ENCODE measurements around the gene MYO7A.

Gene MYO7A

DNA sequence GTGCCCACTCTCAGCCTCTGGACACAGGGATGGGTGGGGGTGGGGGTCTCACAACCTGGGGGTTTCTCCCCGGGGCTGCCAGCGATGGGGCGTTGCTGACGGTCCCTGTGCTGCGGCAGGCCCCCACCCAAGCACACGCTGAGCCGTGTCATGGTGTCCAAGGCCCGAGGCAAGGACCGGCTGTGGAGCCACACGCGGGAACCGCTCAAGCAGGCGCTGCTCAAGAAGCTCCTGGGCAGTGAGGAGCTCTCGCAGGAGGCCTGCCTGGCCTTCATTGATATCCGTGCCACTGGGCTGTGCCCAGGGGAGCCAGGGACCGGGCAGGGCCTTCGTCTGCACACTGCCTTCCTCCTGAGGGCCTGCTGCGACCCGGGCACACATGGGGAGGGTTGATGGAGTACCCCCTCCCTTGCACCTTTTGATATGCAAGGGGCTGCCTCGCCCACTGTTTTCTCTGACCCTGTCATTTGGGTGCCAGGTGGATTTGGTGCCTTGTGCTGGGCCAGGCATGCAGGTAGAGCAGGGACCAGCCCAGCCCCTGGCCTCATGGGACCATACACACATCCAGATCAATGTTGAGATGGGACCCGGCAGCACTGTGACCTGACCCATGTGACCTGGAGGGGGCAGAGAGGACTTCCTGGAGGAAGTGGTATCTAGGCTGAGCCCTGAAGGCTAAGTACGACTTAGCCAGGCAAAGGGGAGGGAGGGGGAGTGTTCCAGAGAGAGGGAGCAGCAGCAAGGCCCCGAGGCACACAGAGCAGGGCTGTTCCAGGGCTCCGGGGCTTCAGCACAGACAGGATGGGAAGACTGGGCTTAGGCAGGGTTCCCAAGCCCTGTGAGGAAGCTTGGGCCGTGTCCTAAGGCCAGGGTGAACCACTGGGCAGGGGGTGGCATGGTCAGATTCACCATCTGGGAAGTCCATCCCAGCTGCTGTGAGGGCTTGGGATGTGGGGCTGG, 75.2 kb downstream of the MYO7A start:
- no peak for FAIRE-seq

- no peak for FAIRE-seq
Measured at GRCh38 chr11:77203901-77204753, 76.1 kb downstream of the MYO7A start.

GRCh38 chr11:77204754-77205466, 76.9 kb downstream of the MYO7A start:
- FAIRE-seq: no peak

- no peak for FAIRE-seq
Measured at GRCh38 chr11:77205467-77206263, 77.6 kb downstream of the MYO7A start.

GRCh38 chr11:77206264-77207018, 78.4 kb downstream of the MYO7A start:
- FAIRE-seq: no peak

- FAIRE-seq: no peak
Measured at GRCh38 chr11:77207019-77207485, 79.0 kb downstream of the MYO7A start.

DNA sequence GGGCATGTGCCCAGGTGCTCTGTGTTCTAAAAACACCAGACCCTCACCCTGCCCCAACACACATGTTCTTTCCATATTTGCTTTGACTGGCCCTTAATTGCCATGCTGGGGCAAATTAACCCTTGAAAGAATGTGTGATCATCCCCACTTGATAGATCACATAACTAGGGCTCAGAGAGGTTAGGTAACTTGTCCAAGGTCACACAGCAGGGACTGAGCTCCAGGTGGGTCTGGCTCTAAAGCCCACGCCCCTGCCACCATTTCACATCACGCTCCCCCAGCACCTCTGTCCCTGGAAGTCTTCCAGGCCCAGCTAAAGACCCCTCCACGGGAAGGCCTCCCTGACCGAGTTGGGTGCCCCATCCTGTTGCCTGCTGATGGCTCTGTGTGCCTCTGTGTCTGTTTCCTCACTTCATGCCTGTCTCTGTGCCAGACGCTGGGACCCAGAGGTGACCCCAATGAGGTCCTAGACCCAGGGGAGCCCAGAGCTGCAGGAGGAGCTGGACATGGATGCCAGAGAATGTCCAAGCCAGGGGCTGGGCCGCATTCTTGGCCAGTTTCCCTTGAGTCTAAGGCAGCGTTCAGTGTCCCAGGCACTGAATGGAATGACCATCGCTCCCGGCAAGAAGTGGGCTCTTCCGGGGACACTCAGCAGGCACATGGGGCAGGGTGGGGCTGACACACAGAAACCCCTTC, 79.7 kb downstream of the MYO7A start:
- FAIRE-seq: no peak

DNA sequence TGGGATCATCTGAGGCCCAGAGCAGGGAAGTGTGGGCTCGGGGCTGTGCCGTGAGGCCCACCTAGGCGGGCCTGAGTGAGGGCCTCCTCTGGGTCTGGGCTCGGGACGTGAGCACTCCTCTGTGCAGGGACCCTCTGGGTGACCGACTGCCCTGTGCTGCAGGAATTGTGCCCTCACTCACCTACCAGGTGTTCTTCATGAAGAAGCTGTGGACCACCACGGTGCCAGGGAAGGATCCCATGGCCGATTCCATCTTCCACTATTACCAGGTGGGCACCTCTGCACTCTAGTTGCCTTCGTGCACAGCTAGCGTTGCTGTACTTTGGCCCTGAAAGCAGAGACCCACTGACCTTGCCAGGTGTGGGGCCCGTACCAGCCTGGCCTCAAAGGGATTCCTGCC, 80.5 kb downstream of the MYO7A start:
- no peak for FAIRE-seq

DNA sequence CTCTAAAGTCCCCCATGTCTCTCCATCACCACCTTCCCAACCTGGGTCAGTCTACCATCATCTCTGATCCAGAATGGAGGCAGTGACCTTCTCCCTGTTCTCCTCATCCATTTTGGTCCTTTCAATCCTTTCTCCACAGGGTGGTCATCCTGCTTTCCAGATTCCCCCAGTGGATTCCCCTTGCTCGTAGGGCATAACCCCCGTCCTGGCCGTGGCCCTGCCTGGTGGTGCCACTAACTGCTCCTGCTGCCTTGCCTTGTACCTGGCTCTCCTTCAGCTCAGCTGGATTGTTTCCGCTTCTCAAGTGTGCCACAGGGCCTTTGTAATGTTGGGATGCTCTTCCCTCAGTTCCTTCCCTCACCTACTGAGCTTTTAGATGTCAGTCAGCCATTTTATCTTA, 81.6 kb downstream of the MYO7A start:
- no peak for FAIRE-seq

- FAIRE-seq: no peak
Measured at GRCh38 chr11:77211040-77211451, 83.0 kb downstream of the MYO7A start.

DNA sequence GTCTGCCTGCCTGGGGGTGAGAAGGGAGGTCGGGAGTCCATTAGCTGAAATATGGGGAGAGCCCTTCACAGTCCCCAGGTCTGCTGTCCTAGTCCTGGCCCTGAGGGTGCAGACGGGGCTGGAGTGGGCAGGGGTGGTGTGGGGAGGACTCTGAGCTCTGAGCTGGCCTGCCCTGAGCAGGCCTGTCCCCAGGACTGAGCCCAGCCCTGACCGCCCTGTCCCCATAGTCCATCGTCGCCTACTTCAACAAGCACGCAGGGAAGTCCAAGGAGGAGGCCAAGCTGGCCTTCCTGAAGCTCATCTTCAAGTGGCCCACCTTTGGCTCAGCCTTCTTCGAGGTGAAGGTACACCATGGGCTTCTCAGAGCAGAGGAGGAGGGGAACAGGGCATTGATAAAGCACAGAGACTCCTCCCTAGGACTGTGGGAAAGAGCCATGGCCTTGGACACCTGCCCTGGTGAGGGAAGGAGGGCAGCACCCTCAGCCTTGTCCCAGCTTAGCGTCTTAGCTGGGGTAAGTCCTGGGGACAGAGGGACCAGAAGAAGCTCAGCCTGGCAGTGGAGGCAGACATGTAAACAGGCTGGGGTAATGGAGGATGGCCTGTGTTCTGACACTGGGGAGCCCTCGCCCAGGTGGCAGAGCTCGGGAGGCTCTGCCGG, 83.7 kb downstream of the MYO7A start:
- no peak for FAIRE-seq

DNA sequence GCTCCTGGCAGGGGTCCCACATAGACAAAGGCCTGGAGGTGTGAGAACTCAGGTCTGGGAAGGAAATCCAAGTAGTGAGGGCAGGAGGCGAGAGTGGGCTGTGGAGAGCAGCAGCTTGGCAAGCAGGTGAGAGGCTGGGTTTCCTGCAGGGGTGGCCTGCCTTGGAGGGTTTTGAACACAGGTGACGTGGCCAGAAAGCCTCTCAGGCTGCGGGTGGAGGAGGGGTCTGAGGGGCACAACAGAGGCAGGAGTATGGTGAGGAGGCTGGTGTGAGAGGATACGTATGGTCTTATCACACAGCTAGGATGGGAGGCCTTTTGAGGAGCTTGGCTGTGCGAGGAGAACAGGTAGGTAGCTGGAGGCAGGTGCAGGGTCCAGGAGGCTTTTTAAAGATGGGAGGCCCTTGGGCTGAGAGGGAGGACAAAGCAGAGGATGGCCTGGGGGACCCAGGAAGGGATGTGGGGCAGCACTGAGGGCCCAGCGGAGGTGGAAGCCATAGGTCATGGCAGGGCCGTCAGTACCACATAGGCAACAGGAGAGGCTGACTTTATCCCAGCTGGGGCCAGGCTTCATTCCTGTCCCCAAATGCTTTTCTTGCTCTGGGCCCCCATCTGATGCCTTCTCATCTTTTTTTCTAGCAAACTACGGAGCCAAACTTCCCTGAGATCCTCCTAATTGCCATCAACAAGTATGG, 84.4 kb downstream of the MYO7A start:
- FAIRE-seq: no peak

DNA sequence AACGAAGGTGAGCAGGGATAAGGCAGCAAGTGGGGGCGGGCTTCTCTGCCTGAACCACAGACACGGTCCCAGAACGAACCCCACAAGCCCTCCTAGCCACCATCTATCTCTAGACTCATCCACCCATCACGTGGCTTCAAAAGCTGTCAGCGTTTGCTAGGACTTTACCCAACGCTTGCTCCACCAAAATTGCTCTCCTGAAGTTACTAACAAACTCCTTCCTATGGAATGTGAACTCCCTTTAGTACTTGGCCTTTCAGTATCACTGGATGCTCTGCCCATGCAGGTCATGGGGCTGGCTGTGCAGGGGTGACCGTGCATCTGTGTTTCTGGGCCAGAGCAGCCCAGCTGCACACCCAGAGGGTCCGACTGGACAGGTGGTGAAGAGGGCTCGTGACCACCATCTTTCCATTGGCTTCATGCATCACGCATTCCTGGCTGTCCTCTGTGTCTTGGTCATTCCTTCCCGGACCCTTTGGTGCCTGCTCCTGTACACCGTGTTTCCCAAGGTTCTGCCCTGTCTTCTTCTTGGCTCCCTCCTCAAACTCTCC, 85.1 kb downstream of the MYO7A start:
- FAIRE-seq: no peak

GRCh38 chr11:77213589-77214428, 85.8 kb downstream of the MYO7A start:
- no peak for FAIRE-seq

DNA sequence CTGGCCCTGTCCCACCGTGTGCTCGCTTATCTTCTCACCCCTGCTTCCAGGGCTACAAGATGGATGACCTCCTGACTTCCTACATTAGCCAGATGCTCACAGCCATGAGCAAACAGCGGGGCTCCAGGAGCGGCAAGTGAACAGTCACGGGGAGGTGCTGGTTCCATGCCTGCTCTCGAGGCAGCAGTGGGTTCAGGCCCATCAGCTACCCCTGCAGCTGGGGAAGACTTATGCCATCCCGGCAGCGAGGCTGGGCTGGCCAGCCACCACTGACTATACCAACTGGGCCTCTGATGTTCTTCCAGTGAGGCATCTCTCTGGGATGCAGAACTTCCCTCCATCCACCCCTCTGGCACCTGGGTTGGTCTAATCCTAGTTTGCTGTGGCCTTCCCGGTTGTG, 86.5 kb downstream of the MYO7A start:
- no peak for FAIRE-seq

- no peak for FAIRE-seq
Measured at GRCh38 chr11:77215106-77215505, 87.1 kb downstream of the MYO7A start.

DNA sequence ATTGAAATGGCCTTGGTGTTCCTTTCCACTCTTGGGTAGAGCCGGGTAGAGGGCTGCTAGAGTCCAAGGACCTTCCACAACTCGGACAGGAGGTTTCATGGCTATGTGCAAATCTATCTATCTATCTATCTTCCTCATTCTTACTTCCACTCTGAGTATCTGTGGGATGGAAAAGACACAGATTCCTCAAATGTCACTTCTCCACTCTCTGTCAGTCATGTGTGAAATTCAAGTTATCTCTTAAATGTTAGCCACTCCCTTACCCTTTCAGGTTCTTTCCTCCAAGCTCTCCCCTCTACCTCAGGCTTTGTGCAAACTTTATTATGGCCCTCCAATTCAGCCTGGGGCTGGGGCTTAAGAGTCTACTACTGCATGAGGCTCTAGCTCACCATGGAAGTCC, 89.1 kb downstream of the MYO7A start:
- FAIRE-seq: no peak

- no peak for FAIRE-seq
Measured at GRCh38 chr11:77223797-77224196, 95.8 kb downstream of the MYO7A start.

All from islet of Langerhans (tissue), 1 donor.